HepG2 (cell line): Measurements from ENCODE around the gene PANK2. TPM values are rescaled to one million over a fixed set of nuclear protein-coding genes. Genes with fewer than 3 reads are reported as not detected.

Source experiments
- ATAC-seq: fragments of 200-7000 bp; cut with Tn5 transposase; 3 replicates; pipeline ENCODE4 v1.9.1; 2020; ENCODE audit warnings: mild to moderate bottlenecking, moderate library complexity
- BruUV-seq: library from RNA; stranded (reverse); fragments of 400-500 nt; replicated peaks from 2 replicates; lab custom pipeline; 2021; lab: Mats Ljungman, UMichigan
- CTCF ChIA-PET: fragments of 300-600 bp; formaldehyde crosslinking; extraction: SDS; loops from one replicate; lab custom pipeline; 2021; ENCODE audit warnings: low total read pairs, inconsistent platforms, low intra/inter-chr PET ratio; lab: Yijun Ruan, JAX
- POLR2A ChIA-PET: fragments of 350-600 bp; sonication (Branson Sonifier 250); formaldehyde crosslinking; loops from one replicate; lab custom pipeline; 2020; ENCODE audit warnings: antibody characterized with exemption, inconsistent platforms; lab: Yijun Ruan, JAX
- DNase-seq: peaks from one replicate; pipeline ENCODE4 v3.0.0-alpha.2; 2015; ENCODE audit warnings: low spot score
- FAIRE-seq: peaks from 3 replicates; lab custom pipeline; 2011; peaks lifted over from hg19 to GRCh38; lab: Jason Lieb, UNC
- H2AFZ ChIP-seq: one replicate; pipeline ENCODE4 v1.6.1; 2011; ENCODE audit warnings: low read length, inconsistent platforms
- H3K27ac ChIP-seq: fragments of 300-600 bp; 3 replicates; pipeline ENCODE4 v1.8.0; 2011; ENCODE audit warnings: mixed run types, mild to moderate bottlenecking, mixed read lengths, low read length, inconsistent platforms; ENCODE audit not compliant: insufficient read depth; ENCODE audit errors: extremely low read length
- H3K27me3 ChIP-seq, 2 experiments: fragments of 200-600 bp in 1 of 2; 2 replicates in 1 of 2; 3 replicates in 1 of 2; pipeline versions ENCODE4 v1.6.0 to v1.8.0; 2011; ENCODE audit warnings: low read length in 2 of 2, mild to moderate bottlenecking in 2 of 2, moderate library complexity in 2 of 2, inconsistent platforms in 1 of 2; ENCODE audit not compliant: insufficient read depth in 2 of 2, control insufficient read depth in 1 of 2
- H3K36me3 ChIP-seq, 2 experiments: fragments of 200-600 bp in 1 of 2; replicated peaks in 1 of 2; 2 replicates in 1 of 2; 3 replicates in 1 of 2; pipeline versions ENCODE4 v1.5.1 to v1.8.0; 2011; ENCODE audit warnings: low read length in 2 of 2, inconsistent platforms in 1 of 2; ENCODE audit not compliant: insufficient read depth in 2 of 2, control insufficient read depth in 1 of 2
- H3K4me1 ChIP-seq: 2 replicates; pipeline ENCODE4 v1.5.1; 2012; ENCODE audit warnings: low read length, inconsistent platforms; ENCODE audit not compliant: insufficient read depth
- H3K4me2 ChIP-seq: 2 replicates; pipeline ENCODE4 v1.6.0; 2011; ENCODE audit warnings: low read depth, low read length, inconsistent platforms
- H3K4me3 ChIP-seq, 3 experiments: fragments of 200-600 bp in 1 of 3; sonication (generic), shearing (Covaris generic) in 1 of 3; replicated peaks in 1 of 3; 2 replicates each; pipeline ENCODE4 v1.5.1; 2011 to 2016; ENCODE audit warnings: low read length in 3 of 3, inconsistent platforms in 2 of 3, low read depth in 2 of 3, mild to moderate bottlenecking in 2 of 3, control low read depth in 1 of 3, mixed read lengths in 1 of 3; ENCODE audit not compliant: insufficient read depth in 1 of 3
- H3K79me2 ChIP-seq: one replicate; pipeline ENCODE4 v1.6.1; 2011; ENCODE audit warnings: low read length, inconsistent platforms; ENCODE audit not compliant: insufficient read depth
- H3K9ac ChIP-seq: 2 replicates; pipeline ENCODE4 v1.6.0; 2011; ENCODE audit warnings: mild to moderate bottlenecking, low read depth, low read length, inconsistent platforms; ENCODE audit not compliant: insufficient read depth
- H3K9me3 ChIP-seq: 2 replicates; pipeline ENCODE4 v1.5.1; 2012; ENCODE audit warnings: mild to moderate bottlenecking, low read length
- H4K20me1 ChIP-seq: 2 replicates; pipeline ENCODE4 v1.6.0; 2011; ENCODE audit warnings: inconsistent platforms, mild to moderate bottlenecking, low read length, moderate library complexity; ENCODE audit not compliant: insufficient read depth
- EED ChIP-seq: sonication (generic); formaldehyde crosslinking; IDR thresholded peaks from 2 replicates; pipeline ENCODE4 v1.5.0; 2020; ENCODE audit warnings: mild to moderate bottlenecking, missing genetic modification reagents
- HBP1 ChIP-seq: IDR thresholded peaks from 2 replicates; pipeline ENCODE4 v1.6.1; 2016; ENCODE audit warnings: low read depth, control low read depth
- MTERF4 ChIP-seq: sonication (generic); formaldehyde crosslinking; IDR thresholded peaks from 2 replicates; pipeline ENCODE4 v1.8.0; 2023; ENCODE audit warnings: mild to moderate bottlenecking, missing genetic modification reagents
- NFKB2 ChIP-seq: sonication (generic); formaldehyde crosslinking; IDR thresholded peaks from 2 replicates; pipeline ENCODE4 v1.4.0; 2020; ENCODE audit warnings: missing genetic modification reagents, borderline replicate concordance
- NR2C2 ChIP-seq: sonication (generic); formaldehyde crosslinking; IDR thresholded peaks from 2 replicates; pipeline ENCODE4 v1.4.0; 2020; ENCODE audit warnings: missing genetic modification reagents, mild to moderate bottlenecking, moderate library complexity, borderline replicate concordance
- SATB2 ChIP-seq: sonication (generic); formaldehyde crosslinking; IDR thresholded peaks from 2 replicates; pipeline ENCODE4 v1.5.0; 2020; ENCODE audit warnings: missing genetic modification reagents
- THAP9 ChIP-seq: sonication (generic); formaldehyde crosslinking; IDR thresholded peaks from 2 replicates; pipeline ENCODE4; 2020; ENCODE audit warnings: missing genetic modification reagents, mild to moderate bottlenecking, borderline replicate concordance
- U2AF1 ChIP-seq: fragments of 200-400 bp; formaldehyde crosslinking; optimal IDR thresholded peaks from 2 replicates; pipeline ENCODE3; 2017; ENCODE audit warnings: mild to moderate bottlenecking, low read depth, low read length
- ZNF687 ChIP-seq: sonication (generic); formaldehyde crosslinking; IDR thresholded peaks from 2 replicates; pipeline ENCODE4 v1.5.1; 2020; ENCODE audit warnings: mild to moderate bottlenecking, missing genetic modification reagents, moderate library complexity
- ZNF709 ChIP-seq: sonication (generic); formaldehyde crosslinking; IDR thresholded peaks from 2 replicates; pipeline ENCODE4 v1.5.0; 2020; ENCODE audit warnings: mild to moderate bottlenecking, missing genetic modification reagents
- WGBS: methylation state at CpG from one replicate; pipeline ENCODE4 v1.1.6; 2017; ENCODE audit warnings: low lambda C conversion rate; 5-methylcytosine and 5-hydroxymethylcytosine counted together
- in situ Hi-C: cut with HindIII; loops from 2 replicates; pipeline ENCODE4 v1.10.0; 2017; ENCODE audit warnings: low pct_unique_long_range_greater_than_20kb; ENCODE audit not compliant: extremely low pct_ligation_motif_present
- intact Hi-C: fragments of 100-400 bp; cut with micrococcal nuclease; formaldehyde crosslinking; loops from one replicate; pipeline ENCODE4 v1.10.0; 2022; ENCODE audit not compliant: unreplicated experiment
- polyA plus RNA-seq, 8 experiments: library from polyadenylated mRNA; depleted of rRNA in 3 of 8; stranded (reverse) in 7 of 8; unstranded in 1 of 8; fragments of >200 nt; fragmentation: Illumina TruSeq in 4 of 8; extraction: Trizol in 4 of 8; gene quantifications; 2 replicates each; pipeline versions ENCODE4 v1.2.1 to v1.2.3, GENCODE V29; 2011 to 2016; ENCODE audit warnings: low read depth in 4 of 8, missing spikeins in 1 of 8, mixed read lengths in 1 of 8; ENCODE audit not compliant: insufficient read depth in 1 of 8
- total RNA-seq, 5 experiments: library from RNA; depleted of rRNA; stranded (reverse); fragments of >200 nt; fragmentation: Illumina TruSeq; extraction: Trizol; gene quantifications; 2 replicates each; pipeline ENCODE4 v1.2.3, GENCODE V29; 2016; ENCODE audit warnings: low read depth in 1 of 5

PANK2 gene
- total and polyA plus RNA-seq, 2 of the 13 experiments (the other 11 are each of a cell fraction or from before 2014, with no cell fraction given), result 39.2 to 123 TPM

GRCh38 chr20:3933218-3933617 lies 44.0 kb downstream of the PANK2 start:
- H3K9me3 ChIP-seq, result no peaks in the 10 kb centered on the region
- H3K4me1 ChIP-seq, result peaks cover 11% of the 10 kb centered on the region
- no peaks in the 10 kb centered on the region for H3K79me2 ChIP-seq
- H3K36me3 ChIP-seq, result no peaks in the 10 kb centered on the region; a peak in 2 of 5 replicates
- H4K20me1 ChIP-seq, result no peaks in the 10 kb centered on the region
- FAIRE-seq (no peak), DNase-seq (no peak), ATAC-seq (peak; percentile 11)
- H3K27me3 ChIP-seq, result no peaks in the 10 kb centered on the region
- 0 out of 2 replicates have a peak, but pooled peaks have one; percentile 28 for TF ChIP-seq EED (CRISPR knock-in tag)
- peak; percentile 50 for TF ChIP-seq U2AF1
- TF ChIP-seq NR2C2, result no peak
- 0 out of 2 replicates have a peak, but pooled peaks have one; percentile 28 for TF ChIP-seq NFKB2 (CRISPR knock-in tag)
- no peak for TF ChIP-seq SATB2 (CRISPR knock-in tag)
- no peak for TF ChIP-seq THAP9 (CRISPR knock-in tag)
- 0 out of 2 replicates have a peak, but pooled peaks have one; percentile 49 for TF ChIP-seq MTERF4 (CRISPR knock-in tag)
- no peak for TF ChIP-seq HBP1 (CRISPR knock-in tag)
- TF ChIP-seq ZNF709, result 0 out of 2 replicates have a peak, but pooled peaks have one; percentile 21
- TF ChIP-seq ZNF687 (CRISPR knock-in tag), result peak; percentile 27; the same call in 1 of the 2 replicates
- H3K27ac ChIP-seq, result no peak overlapping the region
- in situ Hi-C loops, result no loop called here
- no TSS peak for BruUV-seq
- peak overlapping the region; percentile 30; the same call in 1 of the 2 replicates for H3K4me2 ChIP-seq
- no peak overlapping the region for H2AFZ ChIP-seq
- H3K9ac ChIP-seq, result no peak overlapping the region
- CTCF ChIA-PET, result interaction anchor here (0.6 kb wide), 1 partner anchor 262 kb away, joined by 4 read pairs; no protein-coding TSS in a partner anchor
- POLR2A ChIA-PET, result no interaction called here
- intact Hi-C loops, result no loop called here
- H3K4me3 ChIP-seq, result no peak overlapping the region
- 92% methylated on average over 4 of the region's 4 CpGs for WGBS
